ENCODE results near the gene DMD.

- TF ChIP-seq, protein P1, sequence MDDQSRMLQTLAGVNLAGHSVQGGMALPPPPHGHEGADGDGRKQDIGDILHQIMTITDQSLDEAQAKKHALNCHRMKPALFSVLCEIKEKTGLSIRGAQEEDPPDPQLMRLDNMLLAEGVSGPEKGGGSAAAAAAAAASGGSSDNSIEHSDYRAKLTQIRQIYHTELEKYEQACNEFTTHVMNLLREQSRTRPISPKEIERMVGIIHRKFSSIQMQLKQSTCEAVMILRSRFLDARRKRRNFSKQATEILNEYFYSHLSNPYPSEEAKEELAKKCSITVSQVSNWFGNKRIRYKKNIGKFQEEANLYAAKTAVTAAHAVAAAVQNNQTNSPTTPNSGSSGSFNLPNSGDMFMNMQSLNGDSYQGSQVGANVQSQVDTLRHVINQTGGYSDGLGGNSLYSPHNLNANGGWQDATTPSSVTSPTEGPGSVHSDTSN (CRISPR knock-in tag; IDR thresholded peaks at IDR 0.05; ENCODE audit: borderline replicate concordance), result no peak
- TF ChIP-seq NR2F2 (IDR thresholded peaks at IDR 0.05; ENCODE audit: borderline replicate concordance, low read depth) (no peak), ZFP36 (IDR thresholded peaks at IDR 0.05; ENCODE audit: borderline replicate concordance, low read depth, low read length, partially characterized antibody) (no peak), GABPB1 (CRISPR knock-in tag; IDR thresholded peaks at IDR 0.05) (no peak), ZNF224 (CRISPR knock-in tag; IDR thresholded peaks at IDR 0.05) (no peak), ZNF879 (CRISPR knock-in tag; IDR thresholded peaks at IDR 0.05) (no peak)
- TF ChIP-seq, protein P2, sequence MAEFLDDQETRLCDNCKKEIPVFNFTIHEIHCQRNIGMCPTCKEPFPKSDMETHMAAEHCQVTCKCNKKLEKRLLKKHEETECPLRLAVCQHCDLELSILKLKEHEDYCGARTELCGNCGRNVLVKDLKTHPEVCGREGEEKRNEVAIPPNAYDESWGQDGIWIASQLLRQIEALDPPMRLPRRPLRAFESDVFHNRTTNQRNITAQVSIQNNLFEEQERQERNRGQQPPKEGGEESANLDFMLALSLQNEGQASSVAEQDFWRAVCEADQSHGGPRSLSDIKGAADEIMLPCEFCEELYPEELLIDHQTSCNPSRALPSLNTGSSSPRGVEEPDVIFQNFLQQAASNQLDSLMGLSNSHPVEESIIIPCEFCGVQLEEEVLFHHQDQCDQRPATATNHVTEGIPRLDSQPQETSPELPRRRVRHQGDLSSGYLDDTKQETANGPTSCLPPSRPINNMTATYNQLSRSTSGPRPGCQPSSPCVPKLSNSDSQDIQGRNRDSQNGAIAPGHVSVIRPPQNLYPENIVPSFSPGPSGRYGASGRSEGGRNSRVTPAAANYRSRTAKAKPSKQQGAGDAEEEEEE (CRISPR knock-in tag; IDR thresholded peaks at IDR 0.05; ENCODE audit: borderline replicate concordance), result no peak
Observed at GRCh38 chrX:31233941-31234496, 1977.3 kb downstream of the DMD start.

Measured in HepG2 (cell line).